ENCODE data around the gene TCF7L1. TPM values are rescaled to one million over a fixed set of nuclear protein-coding genes. Genes with fewer than 3 reads are reported as not detected.

Gene TCF7L1
- total and polyA plus RNA-seq, 2 of the 13 experiments (the other 11 are each of a cell fraction or from before 2014, with no cell fraction given) = 0.04 to 0.15 TPM

GRCh38 chr2:85143463-85144082 is 10.4 kb downstream of the TCF7L1 start (continued):
- TF ChIP-seq MTA3 (CRISPR knock-in tag; IDR thresholded peaks at IDR 0.05) (no peak), THAP9 (CRISPR knock-in tag; IDR thresholded peaks at IDR 0.05; ENCODE audit: borderline replicate concordance) (no peak), SMAD1 (CRISPR knock-in tag; IDR thresholded peaks at IDR 0.05; ENCODE audit: borderline replicate concordance, low read depth) (no peak), ZSCAN25 (CRISPR knock-in tag; IDR thresholded peaks at IDR 0.05) (no peak), RFX5 (IDR thresholded peaks at IDR 0.05; ENCODE audit: low read depth, low read length) (no peak), ZNF354B (CRISPR knock-in tag; IDR thresholded peaks at IDR 0.05) (no peak), PHF8 (CRISPR knock-in tag; IDR thresholded peaks at IDR 0.05) (no peak), PHF21A (CRISPR knock-in tag; IDR thresholded peaks at IDR 0.05) (peak; percentile 74), GABPB1 (CRISPR knock-in tag; IDR thresholded peaks at IDR 0.05) (no peak), GABPA (IDR thresholded peaks at IDR 0.05; ENCODE audit: low read depth, low read length) (no peak), GABPA (CRISPR knock-in tag; IDR thresholded peaks at IDR 0.05; ENCODE audit: low read depth) (peak; percentile 29; the same call in 1 of the 2 replicates), MEF2D (CRISPR knock-in tag; IDR thresholded peaks at IDR 0.05) (peak; percentile 51; the same call in 1 of the 2 replicates), NR2F1 (CRISPR knock-in tag; IDR thresholded peaks at IDR 0.05) (peak; percentile 72 to 78), KMT2A (CRISPR knock-in tag; IDR thresholded peaks at IDR 0.05) (no peak), ZNF570 (CRISPR knock-in tag; IDR thresholded peaks at IDR 0.05; ENCODE audit: borderline replicate concordance) (no peak), ZFP36L1 (CRISPR knock-in tag; IDR thresholded peaks at IDR 0.05) (no peak), FIP1L1 (IDR thresholded peaks at IDR 0.05; ENCODE audit: borderline replicate concordance, insufficient read depth, low read depth, low read length) (no peak), ELF4 (CRISPR knock-in tag; IDR thresholded peaks at IDR 0.05; ENCODE audit: borderline replicate concordance) (no peak), ETV6 (CRISPR knock-in tag; conservative IDR thresholded peaks at IDR 0.05) (no peak), FOSL1 (CRISPR knock-in tag; IDR thresholded peaks at IDR 0.05; ENCODE audit: borderline replicate concordance) (no peak), ZNF264 (CRISPR knock-in tag; IDR thresholded peaks at IDR 0.05) (no peak), ZNF547 (CRISPR knock-in tag; IDR thresholded peaks at IDR 0.05) (no peak), E2F1 (CRISPR knock-in tag; IDR thresholded peaks at IDR 0.05) (no peak; the same call in 1 of the 2 replicates), ATF7 (IDR thresholded peaks at IDR 0.05) (no peak), ATF7 (CRISPR knock-in tag; IDR thresholded peaks at IDR 0.05) (no peak), ZNF772 (CRISPR knock-in tag; IDR thresholded peaks at IDR 0.05) (0 out of 2 replicates have a peak, but pooled peaks have one; percentile 37), ZC3H13 (CRISPR knock-in tag; IDR thresholded peaks at IDR 0.05) (no peak), KAT2B (IDR thresholded peaks at IDR 0.05; ENCODE audit: borderline replicate concordance, low read depth, low read length) (no peak), MAFK (conservative IDR thresholded peaks at IDR 0.05 in 1 of 2, IDR thresholded peaks at IDR 0.05 in 1 of 2; ENCODE audit: low read length in 2 of 2) (no peak), ZNF17 (CRISPR knock-in tag; IDR thresholded peaks at IDR 0.05) (no peak), RARA (CRISPR knock-in tag; IDR thresholded peaks at IDR 0.05) (peak; percentile 66)

All from HepG2 (cell line).